Upper lobe of left lung (tissue), 4 donors: ENCODE data around the gene DPP3.

Experiments used
- POLR2A ChIP-seq, 4 donors: fragments of 450-650 bp; IDR thresholded peaks; one replicate each; pipeline ENCODE4 v1.5.1; 2016 to 2017; ENCODE audit warnings: antibody characterized with exemption in 4 of 4, mild to moderate bottlenecking in 2 of 4
- TF ChIP-seq, protein P1 (sequence below), 6 experiments: fragments of 450-650 bp in 4 of 6; fragments of 200-600 bp in 2 of 6; sonication (generic) in 2 of 6; IDR thresholded peaks; one replicate each; pipeline ENCODE4 v1.5.1; 2016 to 2019; ENCODE audit warnings: antibody characterized with exemption in 6 of 6

DNA sequence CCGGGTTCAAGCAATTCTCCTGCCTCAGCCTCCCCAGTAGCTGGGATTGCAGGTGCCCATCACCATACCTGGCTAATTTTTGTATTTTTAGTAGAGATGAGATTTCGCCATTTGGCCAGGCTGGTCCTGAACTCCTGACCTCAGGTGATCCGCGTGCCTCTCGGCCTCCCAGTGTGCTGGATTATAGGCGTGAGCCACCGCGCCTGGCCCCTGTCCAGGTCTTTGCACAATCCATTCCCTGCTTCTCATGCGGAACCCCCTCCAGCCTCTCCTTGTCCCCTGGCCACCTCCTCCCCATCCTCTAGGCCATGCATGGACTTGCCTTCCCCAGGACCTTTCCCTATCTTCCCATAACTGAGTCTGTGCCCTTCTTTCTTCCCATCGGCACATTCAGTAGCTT, 8.7 kb downstream of the DPP3 start:
- TF ChIP-seq, protein P1, sequence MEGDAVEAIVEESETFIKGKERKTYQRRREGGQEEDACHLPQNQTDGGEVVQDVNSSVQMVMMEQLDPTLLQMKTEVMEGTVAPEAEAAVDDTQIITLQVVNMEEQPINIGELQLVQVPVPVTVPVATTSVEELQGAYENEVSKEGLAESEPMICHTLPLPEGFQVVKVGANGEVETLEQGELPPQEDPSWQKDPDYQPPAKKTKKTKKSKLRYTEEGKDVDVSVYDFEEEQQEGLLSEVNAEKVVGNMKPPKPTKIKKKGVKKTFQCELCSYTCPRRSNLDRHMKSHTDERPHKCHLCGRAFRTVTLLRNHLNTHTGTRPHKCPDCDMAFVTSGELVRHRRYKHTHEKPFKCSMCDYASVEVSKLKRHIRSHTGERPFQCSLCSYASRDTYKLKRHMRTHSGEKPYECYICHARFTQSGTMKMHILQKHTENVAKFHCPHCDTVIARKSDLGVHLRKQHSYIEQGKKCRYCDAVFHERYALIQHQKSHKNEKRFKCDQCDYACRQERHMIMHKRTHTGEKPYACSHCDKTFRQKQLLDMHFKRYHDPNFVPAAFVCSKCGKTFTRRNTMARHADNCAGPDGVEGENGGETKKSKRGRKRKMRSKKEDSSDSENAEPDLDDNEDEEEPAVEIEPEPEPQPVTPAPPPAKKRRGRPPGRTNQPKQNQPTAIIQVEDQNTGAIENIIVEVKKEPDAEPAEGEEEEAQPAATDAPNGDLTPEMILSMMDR (IDR thresholded peaks at IDR 0.05): no peak
- no peak for TF ChIP-seq POLR2A (IDR thresholded peaks at IDR 0.05)
